ENCODE data around the gene TPRX2. TPM values are rescaled to one million over a fixed set of nuclear protein-coding genes. Genes with fewer than 3 reads are reported as not detected.

Gene TPRX2
- total RNA-seq, 2 donors from 2014 or later: not detected

GRCh38 chr19:47819858-47820257 is 39.2 kb upstream of the TPRX2 start:
- Histone ChIP-seq H3K27me3 (ENCODE audit: control insufficient read depth, insufficient read depth, low read length, poor library complexity, severe bottlenecking) (no peaks in the 10 kb centered on the region), H3K9ac (ENCODE audit: extremely low read depth, low read length, poor library complexity, severe bottlenecking) (peak overlapping the region; percentile 18), H3K4me3 (ENCODE audit: low read length) (peak overlapping the region; percentile 13), H3K9me3 (ENCODE audit: control insufficient read depth, low read length) (no peaks in the 10 kb centered on the region), H3K36me3 (ENCODE audit: control insufficient read depth, insufficient read depth, low read length) (no peaks in the 10 kb centered on the region), H3K27ac (ENCODE audit: low read depth, low read length) (peak overlapping the region; percentile 51), H3K4me1 (ENCODE audit: control insufficient read depth, insufficient read depth, low read length) (peaks cover 12% of the 10 kb centered on the region)
- Mint-ChIP-seq H3K4me3 (peak overlapping the region; percentile 35), H3K27ac (peak overlapping the region; percentile 96), H3K27me3 (ENCODE audit: insufficient read depth) (no peaks in the 10 kb centered on the region), H3K4me1 (peaks cover 41% of the 10 kb centered on the region), H3K36me3 (ENCODE audit: low read depth) (no peaks in the 10 kb centered on the region), H3K9me3 (no peaks in the 10 kb centered on the region)
- DNase-seq: peak; percentile 92
- no peak for TF ChIP-seq CTCF (conservative IDR thresholded peaks at IDR 0.05)
- 5 to 12% methylated on average over 6 to 10 of the region's 10 CpGs for WGBS, 2 experiments (ENCODE audit: insufficient coverage in 1 of 2, insufficient read length in 1 of 2)

DNA sequence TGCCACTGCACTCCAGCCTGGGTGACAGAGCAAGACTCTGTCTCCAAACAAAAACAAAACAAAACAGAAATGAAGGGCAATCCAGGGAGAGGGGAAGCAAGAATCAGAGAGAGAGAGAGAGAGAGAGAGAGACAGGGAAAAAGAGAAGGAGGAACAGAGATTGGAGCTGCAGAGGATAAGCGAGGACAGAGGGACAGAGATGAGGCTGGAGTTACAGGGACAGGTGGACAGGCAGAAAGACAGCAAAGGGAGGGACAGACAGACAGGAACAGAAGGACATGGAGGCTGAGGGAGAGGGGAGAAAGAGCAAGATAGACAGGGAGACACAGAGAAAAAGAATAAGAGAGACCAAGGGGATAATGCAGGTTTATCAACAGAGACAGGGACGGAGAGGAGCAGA is 38.6 kb upstream of the TPRX2 start:
- H3K27ac Mint-ChIP-seq: peak overlapping the region; percentile 96

GRCh38 chr19:47821460-47822020 is 37.5 kb upstream of the TPRX2 start, which contains the start of gene CRX:
CRX (plus strand) TSS chr19:47821937; CDS start chr19:47834444, 12,507 bp downstream.
- Mint-ChIP-seq H3K4me1 (peaks cover 41% of the 10 kb centered on the region), H3K27me3 (ENCODE audit: insufficient read depth) (no peaks in the 10 kb centered on the region), H3K9me3 (no peaks in the 10 kb centered on the region), H3K27ac (peak within 1 kb of the TSS; percentile 96), H3K36me3 (ENCODE audit: low read depth) (no peaks in the 10 kb centered on the region), H3K4me3 (peak within 1 kb of the TSS; percentile 39)
- no peak for TF ChIP-seq CTCF (conservative IDR thresholded peaks at IDR 0.05)
- 59 to 66% methylated on average over 8 to 13 of the region's 15 CpGs for WGBS, 2 experiments (ENCODE audit: insufficient coverage in 1 of 2, insufficient read length in 1 of 2)
- Histone ChIP-seq H3K9me3 (ENCODE audit: control insufficient read depth, low read length) (no peaks in the 10 kb centered on the region), H3K9ac (ENCODE audit: extremely low read depth, low read length, poor library complexity, severe bottlenecking) (no peak within 1 kb of the TSS), H3K27me3 (ENCODE audit: control insufficient read depth, insufficient read depth, low read length, poor library complexity, severe bottlenecking) (no peaks in the 10 kb centered on the region), H3K4me1 (ENCODE audit: control insufficient read depth, insufficient read depth, low read length) (peaks cover 12% of the 10 kb centered on the region), H3K4me3 (ENCODE audit: low read length) (peak within 1 kb of the TSS; percentile 12), H3K27ac (ENCODE audit: low read depth, low read length) (no peak within 1 kb of the TSS), H3K36me3 (ENCODE audit: control insufficient read depth, insufficient read depth, low read length) (no peaks in the 10 kb centered on the region)
- DNase-seq: no peak

More for the DNA sequence above, 38.6 kb upstream of the TPRX2 start:
- Histone ChIP-seq H3K4me1 (ENCODE audit: control insufficient read depth, insufficient read depth, low read length) (peaks cover 12% of the 10 kb centered on the region), H3K36me3 (ENCODE audit: control insufficient read depth, insufficient read depth, low read length) (no peaks in the 10 kb centered on the region), H3K9ac (ENCODE audit: extremely low read depth, low read length, poor library complexity, severe bottlenecking) (peak overlapping the region; percentile 18), H3K27me3 (ENCODE audit: control insufficient read depth, insufficient read depth, low read length, poor library complexity, severe bottlenecking) (no peaks in the 10 kb centered on the region), H3K27ac (ENCODE audit: low read depth, low read length) (peak overlapping the region; percentile 51), H3K4me3 (ENCODE audit: low read length) (no peak overlapping the region), H3K9me3 (ENCODE audit: control insufficient read depth, low read length) (no peaks in the 10 kb centered on the region)
- no peak for DNase-seq
- peaks cover 41% of the 10 kb centered on the region for H3K4me1 Mint-ChIP-seq
- H3K27me3 Mint-ChIP-seq (ENCODE audit: insufficient read depth): no peaks in the 10 kb centered on the region
- 83 to 86% methylated on average over 2 of the region's 2 CpGs for WGBS, 2 experiments (ENCODE audit: insufficient coverage in 1 of 2, insufficient read length in 1 of 2)
- TF ChIP-seq CTCF (conservative IDR thresholded peaks at IDR 0.05): no peak
- peak overlapping the region; percentile 35 for H3K4me3 Mint-ChIP-seq
- H3K9me3 Mint-ChIP-seq: no peaks in the 10 kb centered on the region
- H3K36me3 Mint-ChIP-seq (ENCODE audit: low read depth): no peaks in the 10 kb centered on the region

All from endodermal cell (in vitro differentiated cells).